Caco-2 (cell line): Measurements from ENCODE around the gene ASXL1. TPM values are rescaled to one million over a fixed set of nuclear protein-coding genes. Genes with fewer than 3 reads are reported as not detected.

Source experiments
- BruUV-seq: library from RNA; stranded (reverse); fragments of 400-500 nt; replicated peaks from 2 replicates; lab custom pipeline; 2021; lab: Mats Ljungman, UMichigan
- CTCF ChIA-PET: fragments of 300-600 bp; sonication (Branson Sonifier 250); formaldehyde crosslinking; loops from one replicate; lab custom pipeline; 2022; ENCODE audit warnings: antibody characterized with exemption; lab: Charles Lee
- POLR2A ChIA-PET: fragments of 300-600 bp; sonication (Branson Sonifier 250); formaldehyde crosslinking; loops from one replicate; lab custom pipeline; 2022; ENCODE audit warnings: antibody characterized with exemption; lab: Charles Lee
- DNase-seq, 2 experiments: peaks; one replicate each; pipeline versions ENCODE4 v3.0.0 to v3.0.0-alpha.2; 2020 to 2022
- H3K27me3 ChIP-seq: replicated peaks from 2 replicates; pipeline ENCODE4 v1.6.0; 2011; ENCODE audit warnings: low read length; ENCODE audit not compliant: control insufficient read depth, insufficient read depth
- H3K36me3 ChIP-seq: 2 replicates; pipeline ENCODE4 v1.5.1; 2011; ENCODE audit warnings: low read length; ENCODE audit not compliant: control insufficient read depth, insufficient read depth
- H3K4me1 ChIP-seq: fragments of 250-450 bp; sonication (Bioruptor Pico); 2 replicates; pipeline ENCODE4 v1.5.1; 2020; ENCODE audit warnings: mild to moderate bottlenecking
- H3K4me3 ChIP-seq: 2 replicates; pipeline ENCODE4 v1.5.1; 2011; ENCODE audit warnings: low read depth, mild to moderate bottlenecking, control low read depth, low read length
- H3K9me3 ChIP-seq: fragments of 250-450 bp; sonication (Bioruptor Pico); 2 replicates; pipeline ENCODE4 v1.5.1; 2020; ENCODE audit warnings: mild to moderate bottlenecking, moderate library complexity
- H3K27ac Mint-ChIP-seq: one replicate; pipeline ENCODE4 v1.8.0; 2022; ENCODE audit warnings: mixed read lengths; ENCODE audit not compliant: unreplicated experiment
- H3K27me3 Mint-ChIP-seq: one replicate; pipeline ENCODE4 v1.8.0; 2022; ENCODE audit warnings: mixed read lengths; ENCODE audit not compliant: insufficient read depth, unreplicated experiment
- H3K36me3 Mint-ChIP-seq: one replicate; pipeline ENCODE4 v1.8.0; 2022; ENCODE audit warnings: mild to moderate bottlenecking, mixed read lengths; ENCODE audit not compliant: insufficient read depth, unreplicated experiment
- H3K4me1 Mint-ChIP-seq: one replicate; pipeline ENCODE4 v1.8.0; 2022; ENCODE audit warnings: low read depth, mixed read lengths; ENCODE audit not compliant: unreplicated experiment
- H3K4me3 Mint-ChIP-seq: one replicate; pipeline ENCODE4 v1.8.0; 2022; ENCODE audit warnings: mild to moderate bottlenecking, moderate library complexity, mixed read lengths; ENCODE audit not compliant: unreplicated experiment
- H3K9me3 Mint-ChIP-seq: one replicate; pipeline ENCODE4 v1.8.0; 2022; ENCODE audit warnings: mixed read lengths; ENCODE audit not compliant: unreplicated experiment
- CTCF ChIP-seq, 2 experiments: fragments of 200-600 bp in 1 of 2; IDR thresholded peaks; 1 replicate in 1 of 2; 2 replicates in 1 of 2; pipeline versions ENCODE4 v1.5.1 to v1.8.0; 2011 to 2022; ENCODE audit warnings: antibody characterized with exemption in 1 of 2, control low read depth in 1 of 2, inconsistent platforms in 1 of 2, low read depth in 1 of 2, low read length in 1 of 2, mild to moderate bottlenecking in 1 of 2, moderate library complexity in 1 of 2; ENCODE audit not compliant: insufficient read depth in 1 of 2, severe bottlenecking in 1 of 2, unreplicated experiment in 1 of 2
- intact Hi-C: fragments of 100-400 bp; cut with micrococcal nuclease; formaldehyde crosslinking; loops from one replicate; pipeline ENCODE4 v1.10.0; 2022; ENCODE audit not compliant: unreplicated experiment
- total RNA-seq: library from RNA; stranded (reverse); gene quantifications from 2 replicates; pipeline ENCODE4 v1.2.3, GENCODE V29; 2022

ASXL1 gene
- total RNA-seq, 1 experiment from 2014 or later = 226 TPM

- Histone ChIP-seq H3K4me1 (peaks cover 39% of the 10 kb centered on the region), H3K4me3 (no peak overlapping the region), H3K9me3 (no peaks in the 10 kb centered on the region), H3K36me3 (peaks cover 2% of the 10 kb centered on the region; the same call in 1 of the 2 replicates), H3K27me3 (no peaks in the 10 kb centered on the region)
- intact Hi-C loops = no loop called here
- BruUV-seq = no TSS peak
- POLR2A ChIA-PET = interaction anchor here (1.1 kb wide), 1 partner anchor 18 kb away, joined by 4 read pairs; no protein-coding TSS in a partner anchor
- Mint-ChIP-seq H3K4me3 (no peak overlapping the region), H3K27me3 (no peaks in the 10 kb centered on the region), H3K4me1 (peaks cover 42% of the 10 kb centered on the region), H3K27ac (no peak overlapping the region), H3K9me3 (no peaks in the 10 kb centered on the region), H3K36me3 (peaks cover 34% of the 10 kb centered on the region)
- no peak for TF ChIP-seq CTCF (IDR thresholded peaks at IDR 0.05; ENCODE audit: insufficient read depth in 1 of 2, low read depth in 1 of 2, low read length in 1 of 2, severe bottlenecking in 1 of 2, unreplicated experiment in 1 of 2)
- CTCF ChIA-PET = no interaction called here
- no peak for DNase-seq
Measured at GRCh38 chr20:32362901-32363364, 4.8 kb downstream of the ASXL1 start.

GRCh38 chr20:32363492-32363891, 5.4 kb downstream of the ASXL1 start:
- H3K4me3 Mint-ChIP-seq = no peak overlapping the region

GRCh38 chr20:32364554-32365208, 6.5 kb downstream of the ASXL1 start:
- Histone ChIP-seq H3K9me3 (no peaks in the 10 kb centered on the region), H3K27me3 (no peaks in the 10 kb centered on the region), H3K36me3 (peaks cover 2% of the 10 kb centered on the region; the same call in 1 of the 2 replicates), H3K4me3 (no peak overlapping the region), H3K4me1 (peaks cover 49% of the 10 kb centered on the region)
- no TSS peak for BruUV-seq
- CTCF ChIA-PET = interaction anchor here (0.5 to 0.8 kb wide), 4 partner anchors 10 to 142 kb away, joined by 3 read pairs; no protein-coding TSS in a partner anchor
- POLR2A ChIA-PET = no interaction called here
- peaks cover 47% of the 10 kb centered on the region for H3K4me1 Mint-ChIP-seq
- no peak overlapping the region for H3K4me3 Mint-ChIP-seq
- no peak for TF ChIP-seq CTCF (IDR thresholded peaks at IDR 0.05; ENCODE audit: insufficient read depth in 1 of 2, low read depth in 1 of 2, low read length in 1 of 2, severe bottlenecking in 1 of 2, unreplicated experiment in 1 of 2)
- no peaks in the 10 kb centered on the region for H3K27me3 Mint-ChIP-seq
- H3K36me3 Mint-ChIP-seq = peaks cover 30% of the 10 kb centered on the region
- DNase-seq = no peak
- no peaks in the 10 kb centered on the region for H3K9me3 Mint-ChIP-seq
- intact Hi-C loops = no loop called here
- H3K27ac Mint-ChIP-seq = no peak overlapping the region

More at GRCh38 chr20:32363492-32363891, 5.4 kb downstream of the ASXL1 start:
- Histone ChIP-seq H3K4me3 (no peak overlapping the region), H3K9me3 (no peaks in the 10 kb centered on the region), H3K4me1 (peaks cover 45% of the 10 kb centered on the region), H3K27me3 (no peaks in the 10 kb centered on the region), H3K36me3 (peaks cover 2% of the 10 kb centered on the region; the same call in 1 of the 2 replicates)
- ChIA-PET POLR2A (interaction anchor here (1.1 kb wide), 1 partner anchor 18 kb away, joined by 4 read pairs; no protein-coding TSS in a partner anchor), CTCF (interaction anchor here (0.8 to 0.9 kb wide), 2 partner anchors 80 to 141 kb away, joined by 3 read pairs; no protein-coding TSS in a partner anchor)
- no peaks in the 10 kb centered on the region for H3K27me3 Mint-ChIP-seq
- no peak for TF ChIP-seq CTCF (IDR thresholded peaks at IDR 0.05; ENCODE audit: insufficient read depth in 1 of 2, low read depth in 1 of 2, low read length in 1 of 2, severe bottlenecking in 1 of 2, unreplicated experiment in 1 of 2)
- H3K27ac Mint-ChIP-seq = no peak overlapping the region
- H3K9me3 Mint-ChIP-seq = no peaks in the 10 kb centered on the region
- peaks cover 28% of the 10 kb centered on the region for H3K36me3 Mint-ChIP-seq
- BruUV-seq = no TSS peak
- peaks cover 47% of the 10 kb centered on the region for H3K4me1 Mint-ChIP-seq
- DNase-seq = no peak
- intact Hi-C loops = no loop called here
